B cell (primary cell): ENCODE data around the gene PFKP. TPM values are rescaled to one million over a fixed set of nuclear protein-coding genes. Genes with fewer than 3 reads are reported as not detected.

ENCODE experiments used
- ATAC-seq: fragments of 200-7000 bp; cut with Tn5 transposase; one replicate; pipeline ENCODE4 v1.10.0; 2021; ENCODE audit warnings: low read depth, mild to moderate bottlenecking, moderate number of reproducible peaks, moderate library complexity
- CTCF ChIA-PET: fragments of 350-600 bp; sonication (Branson Sonifier 250); formaldehyde crosslinking; loops from one replicate; lab custom pipeline; 2021; ENCODE audit warnings: antibody characterized with exemption, inconsistent platforms; lab: Charles Lee
- POLR2A ChIA-PET: fragments of 350-600 bp; sonication (Branson Sonifier 250); formaldehyde crosslinking; loops from one replicate; lab custom pipeline; 2021; ENCODE audit warnings: antibody characterized with exemption; lab: Charles Lee
- DNase-seq: peaks from one replicate; pipeline ENCODE4 v3.0.0; 2013
- H2AFZ ChIP-seq: 2 replicates; pipeline ENCODE4 v1.6.1; 2012; ENCODE audit warnings: mild to moderate bottlenecking, low read depth, low read length; ENCODE audit not compliant: insufficient read depth, poor library complexity, severe bottlenecking
- H3K27ac ChIP-seq, 2 donors: 1 replicate in 1 of 2; 2 replicates in 1 of 2; pipeline ENCODE4 v1.5.1; 2012 to 2013; ENCODE audit warnings: low read length in 2 of 2, mild to moderate bottlenecking in 2 of 2, moderate library complexity in 1 of 2
- H3K27me3 ChIP-seq, 4 experiments: fragments of 200-600 bp in 1 of 4; sonication (generic) in 1 of 4; replicated peaks in 1 of 4; 1 replicate in 2 of 4; 2 replicates in 2 of 4; pipeline versions ENCODE4 v1.6.1 to v1.7.0; 2013 to 2016; ENCODE audit warnings: low read length in 3 of 4, mild to moderate bottlenecking in 2 of 4, mixed read lengths in 1 of 4, moderate library complexity in 1 of 4; ENCODE audit not compliant: insufficient read depth in 4 of 4, control insufficient read depth in 3 of 4; ENCODE audit errors: control extremely low read depth in 1 of 4
- H3K36me3 ChIP-seq, 2 experiments: replicated peaks in 1 of 2; 1 replicate in 1 of 2; 2 replicates in 1 of 2; pipeline versions ENCODE4 v1.6.1 to v1.7.1; 2013; ENCODE audit warnings: low read length in 1 of 2; ENCODE audit not compliant: insufficient read depth in 2 of 2, control insufficient read depth in 1 of 2; ENCODE audit errors: control extremely low read depth in 1 of 2, extremely low read depth in 1 of 2
- H3K4me1 ChIP-seq, 2 donors: fragments of 200-600 bp in 1 of 2; sonication (generic) in 1 of 2; 1 replicate in 1 of 2; 2 replicates in 1 of 2; pipeline versions ENCODE4 v1.5.1 to v1.6.1; 2013 to 2017; ENCODE audit warnings: low read length in 2 of 2; ENCODE audit not compliant: control insufficient read depth in 2 of 2, insufficient read depth in 2 of 2
- H3K4me2 ChIP-seq: replicated peaks from 2 replicates; pipeline ENCODE3; 2012; ENCODE audit warnings: mild to moderate bottlenecking, low read depth, low read length; ENCODE audit not compliant: poor library complexity, severe bottlenecking
- H3K4me3 ChIP-seq, 5 experiments: fragments of 200-600 bp in 1 of 5; sonication (generic) in 1 of 5; 1 replicate in 3 of 5; 2 replicates in 2 of 5; pipeline versions ENCODE4 v1.5.1 to v1.7.0; 2011 to 2016; ENCODE audit warnings: low read length in 4 of 5, mild to moderate bottlenecking in 4 of 5, low read depth in 2 of 5, control low read depth in 1 of 5, moderate library complexity in 1 of 5; ENCODE audit not compliant: insufficient read depth in 1 of 5; ENCODE audit errors: control extremely low read depth in 1 of 5, extremely low read depth in 1 of 5
- H3K79me2 ChIP-seq: fragments of 200-600 bp; sonication (generic); one replicate; pipeline ENCODE4 v1.6.0; 2016; ENCODE audit warnings: low read length; ENCODE audit not compliant: control insufficient read depth, insufficient read depth
- H3K9ac ChIP-seq: fragments of 200-600 bp; sonication (generic); 2 replicates; pipeline ENCODE4 v1.6.1; 2017; ENCODE audit warnings: mild to moderate bottlenecking, low read length, moderate library complexity
- H3K9me3 ChIP-seq, 3 donors: one replicate each; pipeline versions ENCODE4 v1.6.1 to v1.7.1; 2013; ENCODE audit warnings: low read length in 2 of 3; ENCODE audit not compliant: control insufficient read depth in 2 of 3, insufficient read depth in 1 of 3; ENCODE audit errors: control extremely low read depth in 1 of 3
- H4K20me1 ChIP-seq: 2 replicates; pipeline ENCODE4 v1.6.0; 2012; ENCODE audit warnings: mild to moderate bottlenecking, low read length; ENCODE audit not compliant: insufficient read depth, control insufficient read depth, poor library complexity, severe bottlenecking
- H3K27ac Mint-ChIP-seq: one replicate; pipeline ENCODE4 v1.8.0; 2021; ENCODE audit warnings: mixed read lengths
- H3K27me3 Mint-ChIP-seq: one replicate; pipeline ENCODE4 v1.8.0; 2021; ENCODE audit warnings: mixed read lengths
- H3K4me1 Mint-ChIP-seq: one replicate; pipeline ENCODE4 v1.8.0; 2021; ENCODE audit warnings: mixed read lengths
- H3K4me3 Mint-ChIP-seq: one replicate; pipeline ENCODE4 v1.8.0; 2021; ENCODE audit warnings: mixed read lengths
- H3K9me3 Mint-ChIP-seq: one replicate; pipeline ENCODE4 v1.8.0; 2022; ENCODE audit warnings: mixed read lengths; ENCODE audit not compliant: insufficient read depth
- EZH2 ChIP-seq: IDR thresholded peaks from 2 replicates; pipeline ENCODE4 v1.6.1; 2012; ENCODE audit warnings: borderline replicate concordance, low read depth, mild to moderate bottlenecking, moderate library complexity, low read length; ENCODE audit not compliant: insufficient read depth, poor library complexity, severe bottlenecking
- WGBS: methylation state at CpG from one replicate; pipeline ENCODE4 v1.1.5; 2013; ENCODE audit warnings: missing lambda C conversion rate; ENCODE audit not compliant: insufficient coverage; 5-methylcytosine and 5-hydroxymethylcytosine counted together
- intact Hi-C: fragments of 100-400 bp; cut with micrococcal nuclease; formaldehyde crosslinking; loops from one replicate; pipeline ENCODE4 v1.10.0; 2022
- polyA plus RNA-seq: library from polyadenylated mRNA; depleted of rRNA; stranded (reverse); fragments of >200 nt; gene quantifications from 2 replicates; pipeline ENCODE4 v1.2.3, GENCODE V29; 2012
- total RNA-seq, 2 donors: library from RNA; stranded (reverse); fragments of 120-200 nt in 1 of 2; gene quantifications; 1 replicate in 1 of 2; 2 replicates in 1 of 2; pipeline versions ENCODE4 v1.2.3 to v1.2.4, GENCODE V29; 2013 to 2022
- TF ChIP-seq, protein P1 (sequence below): fragments of 200-600 bp; IDR thresholded peaks from one replicate; pipeline ENCODE4 v1.8.0; 2022; ENCODE audit warnings: antibody characterized with exemption, mild to moderate bottlenecking

Gene PFKP
- total and polyA plus RNA-seq, 2 donors (not counting 1 experiment from before 2014, with no cell fraction given): 41.4 to 54.3 TPM

DNA sequence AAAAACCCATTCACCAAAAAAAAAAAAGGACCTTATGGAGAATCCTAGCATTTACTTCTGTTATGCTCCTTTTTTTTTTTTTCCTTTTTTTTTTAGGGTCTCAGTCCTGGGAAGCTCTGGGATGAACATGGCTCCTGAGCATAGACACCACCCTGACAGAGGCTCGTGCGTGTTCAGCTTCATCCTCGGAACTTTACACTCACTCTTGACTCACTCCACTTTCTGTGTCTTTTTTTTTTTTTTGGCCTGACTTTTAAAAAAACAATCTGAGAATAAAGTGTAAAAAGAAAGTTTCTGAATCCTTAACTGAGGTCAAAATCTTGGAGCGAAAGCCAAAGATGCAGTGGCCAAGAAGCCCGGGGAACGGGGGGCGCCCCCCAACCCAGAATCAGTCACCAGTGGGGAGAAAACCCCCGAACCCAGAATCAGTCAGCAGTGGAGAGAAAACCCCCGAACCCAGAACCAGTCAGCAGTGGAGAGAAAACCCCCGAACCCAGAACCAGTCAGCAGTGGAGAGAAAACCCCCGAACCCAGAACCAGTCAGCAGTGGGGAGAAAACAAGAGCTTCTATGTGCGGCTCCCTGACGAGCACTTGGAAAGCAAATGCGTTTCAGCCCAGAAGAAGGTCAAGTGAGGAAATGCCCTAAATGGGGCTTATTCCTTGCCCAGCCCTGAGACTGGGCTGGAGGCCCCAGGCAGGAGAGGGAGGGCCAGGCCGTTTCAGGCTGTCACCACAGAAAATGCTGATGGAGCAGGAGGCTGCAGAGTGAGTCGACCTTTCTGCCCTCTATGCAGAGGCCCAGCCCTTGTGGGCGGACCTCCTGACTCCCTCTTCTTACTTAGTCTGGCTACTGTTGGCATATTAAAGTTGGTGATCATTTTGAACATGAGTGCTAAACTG, 19.0 kb upstream of the PFKP start:
- H2AFZ ChIP-seq: no peak overlapping the region
- H3K27me3 Mint-ChIP-seq: peaks cover 31% of the 10 kb centered on the region
- H3K4me1 Mint-ChIP-seq: peaks cover 2% of the 10 kb centered on the region
- H3K9me3 Mint-ChIP-seq: no peaks in the 10 kb centered on the region
- intact Hi-C loops: no loop called here
- WGBS: 66% methylated on average over 12 of the region's 17 CpGs
- DNase-seq (no peak), ATAC-seq (no peak)
- H3K27ac Mint-ChIP-seq: no peak overlapping the region
- no peak overlapping the region for H3K4me3 ChIP-seq
- H3K9ac ChIP-seq: no peak overlapping the region
- TF ChIP-seq, protein P1, sequence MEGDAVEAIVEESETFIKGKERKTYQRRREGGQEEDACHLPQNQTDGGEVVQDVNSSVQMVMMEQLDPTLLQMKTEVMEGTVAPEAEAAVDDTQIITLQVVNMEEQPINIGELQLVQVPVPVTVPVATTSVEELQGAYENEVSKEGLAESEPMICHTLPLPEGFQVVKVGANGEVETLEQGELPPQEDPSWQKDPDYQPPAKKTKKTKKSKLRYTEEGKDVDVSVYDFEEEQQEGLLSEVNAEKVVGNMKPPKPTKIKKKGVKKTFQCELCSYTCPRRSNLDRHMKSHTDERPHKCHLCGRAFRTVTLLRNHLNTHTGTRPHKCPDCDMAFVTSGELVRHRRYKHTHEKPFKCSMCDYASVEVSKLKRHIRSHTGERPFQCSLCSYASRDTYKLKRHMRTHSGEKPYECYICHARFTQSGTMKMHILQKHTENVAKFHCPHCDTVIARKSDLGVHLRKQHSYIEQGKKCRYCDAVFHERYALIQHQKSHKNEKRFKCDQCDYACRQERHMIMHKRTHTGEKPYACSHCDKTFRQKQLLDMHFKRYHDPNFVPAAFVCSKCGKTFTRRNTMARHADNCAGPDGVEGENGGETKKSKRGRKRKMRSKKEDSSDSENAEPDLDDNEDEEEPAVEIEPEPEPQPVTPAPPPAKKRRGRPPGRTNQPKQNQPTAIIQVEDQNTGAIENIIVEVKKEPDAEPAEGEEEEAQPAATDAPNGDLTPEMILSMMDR: no peak
- no peak for TF ChIP-seq EZH2
- H3K4me3 Mint-ChIP-seq: no peak overlapping the region
- H3K27me3 ChIP-seq: peaks cover 0 to 27% (median 0%) of the 10 kb centered on the region in 4 experiments
- no peaks in the 10 kb centered on the region for H3K79me2 ChIP-seq
- H3K9me3 ChIP-seq: no peaks in the 10 kb centered on the region
- H3K4me1 ChIP-seq: no peaks in the 10 kb centered on the region
- H4K20me1 ChIP-seq: no peaks in the 10 kb centered on the region
- CTCF ChIA-PET: no interaction called here
- no peak overlapping the region for H3K27ac ChIP-seq
- no peaks in the 10 kb centered on the region for H3K36me3 ChIP-seq
- H3K4me2 ChIP-seq: no peak overlapping the region
- POLR2A ChIA-PET: no interaction called here

DNA sequence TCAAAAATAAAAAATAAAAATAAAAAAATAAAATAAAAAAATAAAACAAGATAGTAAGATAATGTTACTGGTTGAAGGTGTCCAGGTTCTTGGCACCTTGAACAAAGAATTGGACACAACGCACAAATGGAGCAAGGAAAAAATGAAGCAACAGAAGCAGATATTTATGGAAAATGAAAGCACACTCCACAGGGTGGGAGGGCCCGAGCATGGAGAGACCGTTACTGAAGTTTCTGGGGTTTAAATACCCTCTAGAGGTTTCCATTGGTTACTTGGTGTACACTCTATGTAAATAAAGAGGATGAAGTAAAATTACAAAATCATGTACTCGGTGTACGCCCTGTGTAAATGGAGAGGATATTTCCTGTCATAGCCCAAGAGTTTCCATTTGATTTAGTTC, 15.7 kb upstream of the PFKP start:
- Mint-ChIP-seq H3K4me1 (no peaks in the 10 kb centered on the region), H3K27ac (no peak overlapping the region), H3K9me3 (no peaks in the 10 kb centered on the region), H3K27me3 (peaks cover 37% of the 10 kb centered on the region), H3K4me3 (no peak overlapping the region)
- ATAC-seq (no peak), DNase-seq (no peak)
- intact Hi-C loops: no loop called here
- no peaks in the 10 kb centered on the region for H3K36me3 ChIP-seq
- H3K9me3 ChIP-seq: no peaks in the 10 kb centered on the region
- no peak overlapping the region for H3K27ac ChIP-seq
- no peak overlapping the region for H3K9ac ChIP-seq
- POLR2A ChIA-PET: no interaction called here
- no peaks in the 10 kb centered on the region for H3K4me1 ChIP-seq
- 59% methylated on average over 5 of the region's 5 CpGs for WGBS
- H2AFZ ChIP-seq: no peak overlapping the region
- no peaks in the 10 kb centered on the region for H3K79me2 ChIP-seq
- no peak overlapping the region for H3K4me3 ChIP-seq
- H4K20me1 ChIP-seq: no peaks in the 10 kb centered on the region
- TF ChIP-seq EZH2: no peak
- TF ChIP-seq, protein P1: no peak
- H3K4me2 ChIP-seq: no peak overlapping the region
- CTCF ChIA-PET: interaction anchor here (0.9 kb wide), 1 partner anchor 123 kb away, joined by 3 read pairs; no protein-coding TSS in a partner anchor
- H3K27me3 ChIP-seq: peaks cover 0 to 25% (median 0%) of the 10 kb centered on the region in 4 experiments
